RPMI7951 (cell line): ENCODE results near the gene SETMAR. TPM values are rescaled to one million over a fixed set of nuclear protein-coding genes. Genes with fewer than 3 reads are reported as not detected.

Experiments used
- DNase-seq: peaks from one replicate; pipeline ENCODE4 v3.0.0-alpha.2; 2012; ENCODE audit warnings: low read depth
- total RNA-seq: library from RNA; depleted of rRNA; stranded (reverse); fragments of >200 nt; shearing (Covaris generic); gene quantifications from 2 replicates; pipeline ENCODE4 v1.2.3, GENCODE V29; 2014; rRNA removed

SETMAR gene
- total RNA-seq, 1 experiment from 2014 or later = 13.8 TPM

DNA sequence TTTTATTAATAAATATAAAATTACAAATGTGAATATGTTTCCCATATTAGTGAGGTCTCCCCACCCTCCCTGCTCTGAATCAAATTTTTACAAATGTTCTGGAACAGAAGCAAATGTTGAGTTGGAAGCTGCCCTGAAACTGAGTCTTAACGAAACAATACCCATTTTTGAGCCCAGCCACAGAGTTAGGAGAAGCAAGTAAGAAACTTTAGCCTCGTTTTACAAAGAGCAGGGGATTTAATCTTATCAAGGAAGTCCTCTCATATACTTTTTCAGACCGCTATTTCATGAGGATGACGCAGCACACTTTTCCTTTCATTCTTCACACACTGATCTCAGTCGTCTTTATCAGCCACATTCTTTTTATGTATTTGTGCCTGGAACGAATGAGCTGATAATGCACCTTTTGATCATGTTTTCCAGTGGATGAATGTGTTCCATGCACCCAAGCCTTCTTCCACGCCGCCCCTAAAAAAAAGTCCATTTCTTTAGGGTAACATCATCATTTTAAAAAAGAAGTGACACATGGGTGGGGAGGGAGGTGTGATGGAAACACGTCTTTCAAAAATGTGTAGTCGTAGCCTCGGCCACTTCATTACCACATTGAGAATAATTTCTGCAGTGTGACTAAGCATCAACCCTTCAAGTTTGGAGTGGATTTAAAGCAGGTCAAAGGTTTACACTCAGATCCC, 48.1 kb downstream of the SETMAR start:
- peak; percentile 52 for DNase-seq

DNA sequence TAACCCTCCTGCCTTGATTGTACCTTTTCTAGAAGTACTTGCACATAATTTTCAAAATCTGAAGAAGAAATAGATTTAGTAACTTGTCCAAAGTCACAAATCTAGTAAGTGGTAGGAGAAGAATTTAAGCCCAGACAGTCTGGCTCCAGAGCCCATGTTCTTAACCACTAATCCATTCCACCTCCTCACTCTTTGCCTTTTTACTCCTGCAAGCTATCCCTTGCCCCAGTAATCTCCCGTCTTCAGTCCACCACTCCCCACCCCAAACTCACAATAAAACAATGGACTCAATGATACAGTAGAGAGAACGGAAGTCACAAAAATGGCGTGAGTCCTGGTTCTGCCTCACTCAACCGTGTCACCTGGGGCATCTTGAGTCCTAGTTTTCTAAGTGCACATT, 48.7 kb downstream of the SETMAR start:
- DNase-seq = no peak

DNA sequence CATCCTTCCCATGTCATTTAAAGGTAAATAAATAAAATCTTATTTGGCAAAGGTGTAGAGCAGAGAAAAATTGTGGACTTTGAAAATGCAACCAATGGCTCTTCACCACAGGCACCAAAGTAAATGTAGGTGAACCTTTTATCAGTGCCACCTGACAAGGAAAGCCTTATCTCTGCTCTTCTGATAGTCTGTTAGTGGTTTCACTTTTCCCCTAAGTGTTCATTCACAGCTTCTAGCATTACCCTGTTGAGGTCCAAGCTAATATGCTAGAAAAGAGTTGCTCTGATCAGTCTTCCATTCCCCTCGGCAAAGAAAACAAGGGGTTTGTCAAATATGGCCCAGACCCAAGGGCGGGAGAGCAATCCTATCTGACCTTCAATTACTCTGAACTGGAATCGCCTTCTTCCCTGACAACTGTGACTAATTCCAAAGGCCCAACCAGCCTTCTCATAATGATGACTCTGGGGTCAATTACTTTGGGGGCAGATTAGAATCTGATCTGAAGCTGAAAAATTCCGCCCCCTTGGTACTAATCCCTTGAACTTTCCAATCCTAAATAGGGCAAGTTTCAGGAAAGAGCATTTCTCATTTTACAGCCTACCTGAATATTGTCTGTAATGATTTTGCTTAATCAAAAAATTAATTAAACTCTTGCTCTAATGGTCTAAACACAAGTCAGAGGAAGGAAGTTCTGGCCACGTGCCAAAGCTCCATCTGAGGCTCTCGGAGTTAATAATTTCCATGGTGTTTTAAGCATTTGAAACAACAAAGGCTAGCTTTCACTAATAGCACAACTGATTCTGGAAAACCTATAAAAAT, 52.4 kb downstream of the SETMAR start:
- peak; percentile 23 for DNase-seq

DNA sequence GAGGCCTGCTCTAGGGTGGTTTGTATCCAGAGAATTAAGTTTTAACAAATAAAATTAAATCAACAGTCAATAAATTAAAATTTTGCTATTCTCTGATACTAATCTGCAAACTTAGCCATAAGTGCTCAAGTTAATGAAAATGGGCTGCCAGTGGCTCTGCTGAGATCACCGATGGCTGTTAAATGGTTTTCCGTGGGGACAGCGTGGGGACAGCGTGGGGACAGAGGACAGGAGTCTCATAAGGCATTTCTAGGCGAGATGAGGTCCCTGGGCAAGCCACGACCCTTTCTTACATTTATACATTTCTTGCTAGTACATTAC, 53.0 kb downstream of the SETMAR start:
- DNase-seq = no peak

DNA sequence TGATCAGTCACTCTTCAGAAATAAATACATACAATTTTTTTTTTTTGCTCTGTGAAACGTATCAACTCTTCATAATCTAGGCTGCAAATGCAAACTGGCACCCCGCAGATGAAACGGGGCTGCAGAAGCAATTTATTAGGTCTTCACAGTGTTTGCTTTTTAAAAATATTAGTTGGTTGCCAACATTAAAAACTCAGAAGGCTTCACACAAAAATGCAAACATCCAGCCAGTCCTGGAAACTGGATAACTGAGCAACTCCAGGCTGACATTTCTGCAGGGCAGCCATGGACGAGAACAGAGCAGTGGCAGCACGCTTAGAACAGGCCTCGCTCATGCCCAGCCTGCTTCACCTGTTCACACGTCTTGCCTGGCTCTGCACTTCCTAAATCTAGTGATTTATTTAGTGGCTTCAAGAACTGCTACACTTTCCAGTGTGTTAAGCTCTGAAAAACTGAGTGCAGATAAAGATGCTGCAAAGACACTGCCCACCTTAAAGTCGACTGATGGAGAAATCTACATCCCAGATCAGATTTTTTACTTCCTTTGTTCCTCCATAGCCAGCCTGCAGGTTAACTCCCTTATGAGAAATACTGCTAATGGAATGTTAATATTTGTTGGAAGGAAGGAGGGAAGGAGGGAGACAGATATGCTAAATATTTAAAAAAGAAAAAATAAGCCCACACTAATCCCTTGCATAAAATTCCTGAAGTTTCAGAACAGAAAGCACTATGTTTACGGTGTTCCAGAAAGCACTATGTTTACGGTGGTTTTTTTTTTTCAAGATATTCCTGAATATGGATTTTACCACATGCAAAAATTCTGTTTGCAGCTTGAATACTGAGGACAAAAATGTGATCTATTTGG, 53.6 kb downstream of the SETMAR start:
- no peak for DNase-seq

DNA sequence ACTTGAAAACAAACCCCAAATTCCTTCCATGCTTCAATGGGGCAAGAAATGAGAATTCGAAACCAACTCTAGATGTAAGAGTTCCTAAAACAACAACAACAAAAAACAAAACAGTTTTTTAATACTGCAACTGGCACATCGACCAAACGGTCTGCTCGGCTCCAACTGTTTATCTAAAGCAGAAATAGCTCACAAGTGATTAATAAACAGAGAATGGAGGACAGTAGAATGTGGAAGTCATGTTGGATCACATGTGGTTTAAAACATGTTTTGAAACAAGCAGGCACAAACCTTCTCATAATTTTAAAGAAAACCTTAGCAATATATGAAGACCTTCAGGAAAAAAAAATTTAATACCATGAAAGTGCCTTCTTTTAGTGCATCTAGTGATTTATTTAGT, 55.1 kb downstream of the SETMAR start:
- DNase-seq = no peak

DNA sequence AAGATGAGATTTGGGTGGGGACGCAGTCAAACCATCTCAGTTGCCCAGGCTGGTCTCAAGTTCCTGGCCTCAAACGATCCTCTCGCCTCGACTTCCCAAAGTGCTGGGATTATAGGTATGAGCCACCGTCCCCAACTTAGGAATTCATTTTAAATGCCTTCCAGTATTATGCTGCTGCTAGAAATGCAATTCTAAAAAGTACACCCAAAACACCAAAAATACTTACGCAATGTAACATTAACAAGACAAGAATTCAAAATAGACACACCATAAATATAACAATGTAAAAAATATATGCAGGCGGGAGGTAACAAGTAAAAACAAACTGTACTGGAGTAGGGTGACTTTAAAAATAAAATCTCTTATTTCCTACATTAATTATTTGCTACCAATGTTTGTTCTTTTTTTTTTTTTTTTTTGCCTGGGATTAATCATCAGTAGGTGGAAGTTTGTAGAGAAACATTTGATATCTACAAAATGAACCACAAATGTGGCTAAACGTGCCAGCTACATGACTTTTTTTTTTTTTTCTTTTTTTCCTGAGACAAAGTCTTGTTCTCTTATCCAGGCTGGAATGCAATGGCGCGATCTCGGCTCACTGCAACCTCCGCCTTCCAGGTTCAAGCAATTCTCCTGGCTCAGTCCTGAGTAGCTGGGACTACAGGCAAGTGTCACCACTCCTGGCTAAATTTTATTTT, 56.8 kb downstream of the SETMAR start:
- DNase-seq = no peak

DNA sequence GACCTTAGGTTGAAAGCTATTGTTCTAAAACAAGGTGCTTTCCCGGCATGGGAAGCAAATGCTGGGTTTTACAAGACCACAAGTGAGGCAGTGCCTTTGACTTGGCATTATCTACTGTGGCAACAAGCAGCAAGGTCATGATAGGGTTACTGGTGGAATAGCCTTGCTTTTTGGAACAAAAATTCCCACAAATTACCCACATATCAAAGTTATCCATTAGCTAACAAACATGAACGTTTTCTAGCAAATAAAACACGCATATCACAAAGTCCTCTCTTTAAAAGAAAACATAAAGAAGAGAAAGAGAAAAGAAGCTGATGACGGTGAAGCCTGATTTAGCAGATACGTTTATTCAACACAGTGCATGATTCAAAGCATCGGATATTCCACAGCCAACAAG, 57.6 kb downstream of the SETMAR start:
- no peak for DNase-seq

DNA sequence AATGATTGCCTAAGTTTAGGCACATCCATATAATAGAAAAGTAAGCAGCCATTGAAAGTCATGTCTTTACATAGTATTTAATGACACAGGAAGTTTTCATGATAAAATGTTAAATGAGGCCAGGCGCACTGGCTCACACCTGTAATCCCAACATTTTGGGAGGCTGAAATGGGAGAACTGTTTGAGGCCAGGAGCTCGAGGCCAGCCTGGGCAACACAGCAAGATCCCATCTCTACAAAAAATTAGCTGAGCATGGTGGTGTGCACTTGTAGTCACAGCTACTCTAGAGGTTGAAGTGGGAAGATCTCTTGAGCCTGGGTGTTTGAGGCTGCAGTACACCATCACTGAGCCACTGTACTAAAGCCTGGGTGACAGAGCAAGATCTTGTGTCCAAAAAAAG, 59.4 kb downstream of the SETMAR start:
- no peak for DNase-seq

Other genes starting within 250 kb of the SETMAR start
- 42.5 and 43.5 TPM in 2 replicates for gene SUMF1, start 163.9 kb downstream of the SETMAR start, total RNA-seq
- gene ITPR1, start 190.0 kb downstream of the SETMAR start, total RNA-seq = 11.4 and 13.2 TPM in 2 replicates